ENCODE results near the gene HSPG2. TPM values are rescaled to one million over a fixed set of nuclear protein-coding genes. Genes with fewer than 3 reads are reported as not detected.

HSPG2 gene
- total and polyA plus RNA-seq, 2 of the 13 experiments (the other 11 are each of a cell fraction or from before 2014, with no cell fraction given): 9.1 to 13.1 TPM

- TF ChIP-seq POLR2AphosphoS2 (IDR thresholded peaks at IDR 0.05; ENCODE audit: low read depth, low read length): no peak
- TF ChIP-seq ZNF563 (CRISPR knock-in tag; IDR thresholded peaks at IDR 0.05): peak; percentile 39; the same call in 1 of the 2 replicates
- peak; percentile 79; the same call in 1 of the 2 replicates for TF ChIP-seq ZNF264 (CRISPR knock-in tag; IDR thresholded peaks at IDR 0.05)
- TF ChIP-seq, protein P1, sequence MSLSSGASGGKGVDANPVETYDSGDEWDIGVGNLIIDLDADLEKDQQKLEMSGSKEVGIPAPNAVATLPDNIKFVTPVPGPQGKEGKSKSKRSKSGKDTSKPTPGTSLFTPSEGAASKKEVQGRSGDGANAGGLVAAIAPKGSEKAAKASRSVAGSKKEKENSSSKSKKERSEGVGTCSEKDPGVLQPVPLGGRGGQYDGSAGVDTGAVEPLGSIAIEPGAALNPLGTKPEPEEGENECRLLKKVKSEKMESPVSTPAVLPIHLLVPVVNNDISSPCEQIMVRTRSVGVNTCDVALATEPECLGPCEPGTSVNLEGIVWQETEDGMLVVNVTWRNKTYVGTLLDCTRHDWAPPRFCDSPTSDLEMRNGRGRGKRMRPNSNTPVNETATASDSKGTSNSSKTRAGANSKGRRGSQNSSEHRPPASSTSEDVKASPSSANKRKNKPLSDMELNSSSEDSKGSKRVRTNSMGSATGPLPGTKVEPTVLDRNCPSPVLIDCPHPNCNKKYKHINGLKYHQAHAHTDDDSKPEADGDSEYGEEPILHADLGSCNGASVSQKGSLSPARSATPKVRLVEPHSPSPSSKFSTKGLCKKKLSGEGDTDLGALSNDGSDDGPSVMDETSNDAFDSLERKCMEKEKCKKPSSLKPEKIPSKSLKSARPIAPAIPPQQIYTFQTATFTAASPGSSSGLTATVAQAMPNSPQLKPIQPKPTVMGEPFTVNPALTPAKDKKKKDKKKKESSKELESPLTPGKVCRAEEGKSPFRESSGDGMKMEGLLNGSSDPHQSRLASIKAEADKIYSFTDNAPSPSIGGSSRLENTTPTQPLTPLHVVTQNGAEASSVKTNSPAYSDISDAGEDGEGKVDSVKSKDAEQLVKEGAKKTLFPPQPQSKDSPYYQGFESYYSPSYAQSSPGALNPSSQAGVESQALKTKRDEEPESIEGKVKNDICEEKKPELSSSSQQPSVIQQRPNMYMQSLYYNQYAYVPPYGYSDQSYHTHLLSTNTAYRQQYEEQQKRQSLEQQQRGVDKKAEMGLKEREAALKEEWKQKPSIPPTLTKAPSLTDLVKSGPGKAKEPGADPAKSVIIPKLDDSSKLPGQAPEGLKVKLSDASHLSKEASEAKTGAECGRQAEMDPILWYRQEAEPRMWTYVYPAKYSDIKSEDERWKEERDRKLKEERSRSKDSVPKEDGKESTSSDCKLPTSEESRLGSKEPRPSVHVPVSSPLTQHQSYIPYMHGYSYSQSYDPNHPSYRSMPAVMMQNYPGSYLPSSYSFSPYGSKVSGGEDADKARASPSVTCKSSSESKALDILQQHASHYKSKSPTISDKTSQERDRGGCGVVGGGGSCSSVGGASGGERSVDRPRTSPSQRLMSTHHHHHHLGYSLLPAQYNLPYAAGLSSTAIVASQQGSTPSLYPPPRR (CRISPR knock-in tag; IDR thresholded peaks at IDR 0.05; ENCODE audit: borderline replicate concordance): peak; percentile 84
- no peak for TF ChIP-seq NFIC (IDR thresholded peaks at IDR 0.05; ENCODE audit: low read length)
- TF ChIP-seq PAF1 (CRISPR knock-in tag; IDR thresholded peaks at IDR 0.05): no peak
- peak; percentile 77 for TF ChIP-seq TARDBP (CRISPR knock-in tag; IDR thresholded peaks at IDR 0.05)
- TF ChIP-seq KMT2A (CRISPR knock-in tag; IDR thresholded peaks at IDR 0.05): 0 out of 2 replicates have a peak, but pooled peaks have one; percentile 25
- peak; percentile 55; the same call in 1 of the 2 replicates for TF ChIP-seq PHF21A (CRISPR knock-in tag; IDR thresholded peaks at IDR 0.05)
- TF ChIP-seq ZNF598 (CRISPR knock-in tag; IDR thresholded peaks at IDR 0.05; ENCODE audit: borderline replicate concordance): peak; percentile 38; the same call in 1 of the 2 replicates
- TF ChIP-seq ZSCAN12 (CRISPR knock-in tag; IDR thresholded peaks at IDR 0.05): peak; percentile 36; the same call in 1 of the 2 replicates
- TF ChIP-seq, protein P2, sequence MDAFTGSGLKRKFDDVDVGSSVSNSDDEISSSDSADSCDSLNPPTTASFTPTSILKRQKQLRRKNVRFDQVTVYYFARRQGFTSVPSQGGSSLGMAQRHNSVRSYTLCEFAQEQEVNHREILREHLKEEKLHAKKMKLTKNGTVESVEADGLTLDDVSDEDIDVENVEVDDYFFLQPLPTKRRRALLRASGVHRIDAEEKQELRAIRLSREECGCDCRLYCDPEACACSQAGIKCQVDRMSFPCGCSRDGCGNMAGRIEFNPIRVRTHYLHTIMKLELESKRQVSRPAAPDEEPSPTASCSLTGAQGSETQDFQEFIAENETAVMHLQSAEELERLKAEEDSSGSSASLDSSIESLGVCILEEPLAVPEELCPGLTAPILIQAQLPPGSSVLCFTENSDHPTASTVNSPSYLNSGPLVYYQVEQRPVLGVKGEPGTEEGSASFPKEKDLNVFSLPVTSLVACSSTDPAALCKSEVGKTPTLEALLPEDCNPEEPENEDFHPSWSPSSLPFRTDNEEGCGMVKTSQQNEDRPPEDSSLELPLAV (CRISPR knock-in tag; conservative IDR thresholded peaks at IDR 0.05; ENCODE audit: low read depth): no peak
- no peak for TF ChIP-seq AKNA (CRISPR knock-in tag; IDR thresholded peaks at IDR 0.05; ENCODE audit: borderline replicate concordance)
- 0 out of 2 replicates have a peak, but pooled peaks have one; percentile 51 for TF ChIP-seq ZNF543 (CRISPR knock-in tag; IDR thresholded peaks at IDR 0.05)
Measured at GRCh38 chr1:21946836-21947587, 9.9 kb upstream of the HSPG2 start (continued).
